HL-60 (cell line): Measurements from ENCODE around the gene OSBPL2.

ENCODE experiments used
- GABPA ChIP-seq: IDR thresholded peaks from 2 replicates; pipeline ENCODE4 v1.6.1; 2012; ENCODE audit warnings: low read depth
- POLR2AphosphoS5 ChIP-seq: IDR thresholded peaks from 2 replicates; pipeline ENCODE4 v1.6.1; 2012; ENCODE audit warnings: low read depth
- SPI1 ChIP-seq: IDR thresholded peaks from 2 replicates; pipeline ENCODE4 v1.6.1; 2012; ENCODE audit warnings: low read depth, mild to moderate bottlenecking, borderline replicate concordance
- TF ChIP-seq, protein P1 (sequence below): IDR thresholded peaks from one replicate; pipeline ENCODE4 v1.5.1; 2011; ENCODE audit warnings: low read length, control low read depth, inconsistent platforms; ENCODE audit not compliant: insufficient read depth

DNA sequence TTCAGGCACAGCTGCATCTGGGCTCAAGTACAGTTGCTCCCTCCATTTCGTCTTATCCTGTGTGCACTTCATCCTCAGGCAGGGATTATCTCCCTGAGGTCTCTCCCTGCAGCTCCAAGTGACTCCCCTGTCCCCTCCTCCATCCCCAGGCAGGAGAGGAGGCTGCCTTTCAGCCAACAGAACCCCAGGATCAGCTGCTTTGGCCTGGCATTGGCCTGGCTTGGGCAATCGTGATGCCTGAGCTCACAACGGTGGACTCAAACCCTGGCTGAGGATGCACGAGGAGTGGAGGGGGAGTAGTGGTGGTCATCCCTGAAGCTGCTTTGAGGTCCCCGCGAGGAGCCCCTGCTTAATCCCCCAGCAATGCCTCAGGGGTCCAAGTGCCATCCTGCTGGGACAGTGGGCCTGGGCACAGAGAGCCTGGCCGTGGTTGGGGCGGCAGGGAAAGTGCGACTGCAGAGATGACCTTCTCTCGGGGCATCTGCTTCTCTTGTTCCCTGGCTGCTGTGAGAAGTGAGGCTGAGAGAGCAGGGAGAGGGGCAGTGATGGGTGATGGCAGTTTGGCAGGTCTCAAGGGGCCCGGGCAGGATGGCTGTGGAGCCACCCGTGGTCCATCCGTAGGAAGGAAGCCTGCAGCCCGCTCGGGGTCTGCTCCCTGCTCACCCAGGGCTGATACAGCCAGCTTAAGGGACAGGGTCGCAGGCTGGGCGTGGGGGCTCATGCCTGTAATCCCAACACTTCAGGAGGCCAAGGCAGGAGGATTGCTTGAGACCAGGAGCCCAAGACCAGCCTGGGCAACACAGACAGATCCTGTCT lies 12.3 kb upstream of the OSBPL2 start:
- TF ChIP-seq, protein P1, sequence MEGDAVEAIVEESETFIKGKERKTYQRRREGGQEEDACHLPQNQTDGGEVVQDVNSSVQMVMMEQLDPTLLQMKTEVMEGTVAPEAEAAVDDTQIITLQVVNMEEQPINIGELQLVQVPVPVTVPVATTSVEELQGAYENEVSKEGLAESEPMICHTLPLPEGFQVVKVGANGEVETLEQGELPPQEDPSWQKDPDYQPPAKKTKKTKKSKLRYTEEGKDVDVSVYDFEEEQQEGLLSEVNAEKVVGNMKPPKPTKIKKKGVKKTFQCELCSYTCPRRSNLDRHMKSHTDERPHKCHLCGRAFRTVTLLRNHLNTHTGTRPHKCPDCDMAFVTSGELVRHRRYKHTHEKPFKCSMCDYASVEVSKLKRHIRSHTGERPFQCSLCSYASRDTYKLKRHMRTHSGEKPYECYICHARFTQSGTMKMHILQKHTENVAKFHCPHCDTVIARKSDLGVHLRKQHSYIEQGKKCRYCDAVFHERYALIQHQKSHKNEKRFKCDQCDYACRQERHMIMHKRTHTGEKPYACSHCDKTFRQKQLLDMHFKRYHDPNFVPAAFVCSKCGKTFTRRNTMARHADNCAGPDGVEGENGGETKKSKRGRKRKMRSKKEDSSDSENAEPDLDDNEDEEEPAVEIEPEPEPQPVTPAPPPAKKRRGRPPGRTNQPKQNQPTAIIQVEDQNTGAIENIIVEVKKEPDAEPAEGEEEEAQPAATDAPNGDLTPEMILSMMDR, result no peak
- TF ChIP-seq SPI1 (no peak), GABPA (no peak), POLR2AphosphoS5 (no peak)
